ENCODE data around the gene CCDC88C.
A peak's percentile ranks its signal among the peaks of the same experiment; 100 is the strongest.

The CCDC88C gene

DNA sequence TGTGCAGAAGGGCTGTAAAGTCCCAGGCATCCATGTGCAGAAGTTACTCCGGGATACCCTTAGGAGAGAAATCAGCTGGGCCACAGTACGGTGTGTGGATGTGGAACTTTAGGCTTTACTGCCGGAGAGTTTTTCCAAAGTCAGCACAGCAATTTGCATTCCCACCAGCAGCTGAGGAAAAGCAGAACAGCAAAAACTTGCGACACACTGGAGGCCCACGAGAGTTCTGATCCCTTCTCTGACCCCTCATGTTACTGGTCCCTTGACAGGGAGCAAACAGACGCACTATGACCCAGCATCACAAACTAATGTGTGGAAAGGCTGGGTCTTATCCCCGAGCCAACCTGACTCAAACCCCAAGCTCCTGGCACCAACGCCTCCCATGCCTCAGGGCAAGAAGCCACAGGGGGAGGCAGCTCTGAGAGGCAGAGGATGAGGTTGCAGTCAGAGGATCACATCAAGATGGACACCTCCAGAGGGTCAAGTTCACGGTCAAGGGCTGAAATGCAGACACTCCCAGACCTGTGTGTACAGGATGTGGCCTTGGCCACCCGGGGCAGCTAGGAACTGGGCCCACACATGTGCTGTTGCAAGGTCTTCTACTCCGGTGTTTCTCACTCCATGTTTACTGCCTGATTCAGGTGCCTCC, 38.6 kb downstream of the CCDC88C start:
- DNase-seq (ENCODE audit: low read depth in 1 of 2, low spot score in 1 of 2): no peak

DNA sequence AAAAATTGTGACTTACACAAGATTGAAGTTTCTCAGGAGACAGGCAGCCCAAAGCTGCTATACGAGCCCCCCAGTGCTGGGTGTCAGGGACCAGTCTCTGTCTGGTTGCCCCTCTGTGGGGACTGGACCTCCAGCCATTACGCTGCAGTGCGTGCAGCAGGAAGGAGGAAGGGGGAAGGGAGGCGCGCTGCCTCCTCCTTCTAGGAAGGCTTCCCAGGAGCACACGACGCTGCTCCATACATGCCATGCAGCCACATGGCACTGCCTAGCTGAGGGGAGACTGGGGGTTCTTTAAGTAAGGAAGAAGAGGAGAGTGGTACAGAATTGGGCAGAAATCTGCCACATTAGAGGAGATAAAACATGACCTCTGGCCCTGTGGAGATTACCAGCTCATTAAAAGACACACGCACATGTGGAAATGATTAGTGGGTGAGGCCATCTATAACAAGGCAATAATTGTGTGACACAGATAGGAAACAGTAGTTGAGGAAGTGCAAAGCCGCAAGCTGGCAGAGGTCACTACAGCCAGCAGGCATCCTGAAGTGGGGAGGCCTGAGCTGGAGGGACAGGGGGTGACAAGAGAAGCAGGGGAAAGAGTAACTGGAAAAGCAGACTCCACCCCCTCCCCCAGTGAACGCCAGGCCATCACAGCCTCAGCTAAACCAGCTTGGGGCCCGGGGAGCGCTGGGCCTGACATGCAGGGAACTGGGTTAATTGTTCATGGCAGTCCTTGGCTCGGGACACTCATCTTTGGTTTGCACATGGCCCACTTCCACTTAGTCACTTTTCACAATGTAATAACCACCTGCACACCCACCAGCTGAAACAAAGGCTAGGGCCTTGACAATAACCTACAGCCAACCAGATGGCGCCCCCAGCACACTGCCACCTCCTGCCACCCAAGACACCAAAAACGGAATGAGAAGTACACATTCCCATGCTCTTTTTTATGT, 39.6 kb downstream of the CCDC88C start:
- no peak for DNase-seq (ENCODE audit: low read depth in 1 of 2, low spot score in 1 of 2)

DNA sequence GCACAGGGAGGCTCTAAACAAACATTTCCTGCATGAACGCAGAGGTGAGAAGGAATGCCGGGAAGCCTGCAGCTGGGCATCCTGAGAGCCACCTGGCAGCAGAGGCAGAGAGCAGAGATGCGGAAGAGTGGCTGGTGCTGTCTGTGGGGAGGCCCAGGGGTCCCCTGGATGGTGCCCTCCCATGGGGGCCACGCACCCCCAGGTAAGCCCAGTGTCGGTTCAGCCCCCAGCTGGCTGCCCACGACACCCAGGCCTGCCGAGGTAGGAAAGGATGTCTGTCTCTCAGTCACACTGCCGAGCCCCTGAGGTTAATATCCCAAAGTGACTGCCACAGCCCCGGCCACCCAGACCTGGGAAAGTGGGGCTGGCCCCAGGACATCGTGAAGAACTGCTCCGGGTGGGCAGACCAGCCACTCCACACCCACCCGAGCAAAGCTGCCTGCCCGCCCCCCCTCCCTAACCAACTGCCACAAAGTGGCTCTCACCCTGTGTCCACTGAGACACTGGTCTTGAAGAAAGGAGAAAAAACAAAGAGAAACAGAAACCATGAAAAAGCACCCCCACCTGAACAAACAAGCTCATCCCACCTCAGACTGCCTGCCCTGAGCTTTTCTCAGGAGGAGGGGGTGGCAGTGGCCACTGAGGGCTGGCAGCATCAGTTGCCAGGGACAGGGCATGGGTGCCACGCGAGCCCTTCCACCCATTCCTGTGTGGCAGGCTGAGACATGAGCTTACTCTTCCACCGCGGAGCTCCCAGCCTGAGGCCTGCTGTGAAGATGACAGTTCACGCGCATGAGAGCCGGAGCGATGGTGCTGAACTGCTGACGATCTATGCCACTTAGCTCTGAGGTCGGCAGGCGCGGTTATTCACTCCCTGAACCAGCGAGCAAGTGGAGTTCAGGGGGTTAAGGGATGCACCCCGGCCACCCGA, 40.8 kb downstream of the CCDC88C start:
- no peak for DNase-seq (ENCODE audit: low read depth in 1 of 2, low spot score in 1 of 2)

DNA sequence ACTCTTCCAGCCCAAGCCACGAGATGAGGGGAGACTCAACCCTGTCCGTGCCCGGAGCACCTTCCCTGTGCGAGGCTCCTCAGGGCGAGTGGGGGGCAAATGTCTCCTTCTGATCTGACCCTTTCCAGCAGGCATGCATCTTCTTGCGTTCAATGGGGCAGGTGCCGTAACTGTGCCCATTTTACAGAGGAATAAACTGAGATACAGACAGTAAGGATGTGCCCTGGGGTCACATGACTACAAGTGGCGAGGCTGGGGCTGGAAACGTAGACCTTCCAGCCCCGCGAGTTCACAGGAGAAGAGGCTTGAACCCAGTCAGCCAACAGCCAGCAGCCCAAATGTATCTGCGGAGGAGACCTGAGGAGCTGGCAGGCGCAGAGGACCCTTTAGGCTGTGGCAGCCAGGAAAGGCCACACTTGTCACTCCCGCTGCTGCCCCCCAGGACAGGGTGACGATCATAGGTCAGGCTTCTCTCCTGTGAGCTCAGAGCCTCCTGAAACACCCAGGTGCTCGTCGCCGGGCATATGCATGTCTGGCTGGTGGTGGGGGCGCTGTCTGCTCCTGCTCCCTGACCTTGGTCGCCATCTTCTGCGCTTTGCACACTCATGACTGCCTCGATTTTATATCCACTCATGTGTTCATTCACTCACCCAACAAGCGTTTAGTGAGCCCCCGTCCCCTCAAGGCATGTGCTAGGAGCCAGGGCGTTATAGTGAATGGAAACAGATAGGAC, 41.7 kb downstream of the CCDC88C start:
- DNase-seq (ENCODE audit: low read depth in 1 of 2, low spot score in 1 of 2): no peak

DNA sequence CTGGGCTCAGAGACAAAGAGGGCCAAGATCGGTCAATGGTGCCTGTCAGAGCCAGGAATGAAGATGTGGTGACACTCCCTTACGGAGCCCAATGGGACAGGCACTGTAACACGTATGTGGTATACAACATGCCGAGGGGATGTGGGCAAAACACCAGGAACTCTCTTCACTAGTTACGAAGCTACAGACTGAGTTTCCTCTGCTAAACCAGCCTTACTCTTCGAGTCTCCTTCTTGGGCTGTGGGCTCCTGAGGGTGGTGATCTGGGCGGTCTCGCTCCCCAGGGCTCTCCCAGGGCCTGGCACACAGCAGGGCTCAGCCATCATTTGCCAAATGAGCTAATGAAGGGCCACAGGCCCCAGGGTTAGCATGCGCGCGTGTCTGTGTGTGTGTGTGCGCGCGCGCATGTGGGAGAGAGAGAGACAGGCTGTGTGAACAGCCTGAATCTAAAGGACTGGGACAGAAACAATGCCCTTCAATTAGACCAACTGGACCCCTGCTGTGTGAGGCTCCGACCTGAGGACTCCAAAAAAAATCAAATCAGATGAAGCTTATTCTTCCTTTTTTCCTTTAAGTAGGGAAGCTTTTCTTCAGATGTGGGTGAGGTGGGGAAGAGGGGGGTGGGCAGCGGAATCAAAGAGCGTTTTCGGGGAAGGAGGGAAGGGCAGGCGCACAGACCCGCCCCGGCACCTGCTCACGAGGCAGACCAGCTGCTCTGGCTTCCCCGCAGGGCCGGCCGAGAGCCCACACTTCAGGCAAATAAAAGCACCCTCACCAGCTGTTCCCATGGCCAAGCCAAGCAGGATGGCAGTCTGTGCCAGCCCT, 42.5 kb downstream of the CCDC88C start:
- no peak for DNase-seq (ENCODE audit: low read depth in 1 of 2, low spot score in 1 of 2)

DNA sequence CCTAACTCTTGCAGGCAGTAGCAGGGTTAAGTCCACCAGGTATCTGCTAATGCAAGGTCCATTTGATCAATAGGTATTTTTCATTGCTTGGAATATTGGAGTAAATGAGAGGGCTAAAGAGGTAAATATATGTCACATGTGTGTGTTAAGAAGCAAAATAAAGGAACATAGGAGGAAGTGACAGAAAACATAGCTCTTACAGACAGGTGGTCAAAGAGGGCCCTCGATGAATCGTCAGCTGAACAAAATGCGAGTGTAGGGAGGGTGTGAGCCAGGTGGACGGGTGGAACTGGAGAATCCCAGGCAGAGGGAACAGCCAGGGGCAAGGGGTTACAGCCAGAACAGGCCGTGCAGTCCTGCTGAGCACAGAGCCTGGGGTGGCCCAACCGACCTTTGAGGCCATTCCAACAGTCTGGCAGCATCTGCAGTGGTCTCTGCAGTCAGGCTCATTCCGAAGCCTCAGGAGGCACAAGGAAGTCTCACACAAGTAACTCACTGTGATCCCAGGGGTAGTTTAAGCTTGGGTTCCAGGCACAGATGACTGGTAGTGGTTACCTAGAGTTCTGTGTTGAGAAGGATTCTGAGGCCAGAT, 43.2 kb downstream of the CCDC88C start:
- no peak for DNase-seq (ENCODE audit: low read depth in 1 of 2, low spot score in 1 of 2)

DNA sequence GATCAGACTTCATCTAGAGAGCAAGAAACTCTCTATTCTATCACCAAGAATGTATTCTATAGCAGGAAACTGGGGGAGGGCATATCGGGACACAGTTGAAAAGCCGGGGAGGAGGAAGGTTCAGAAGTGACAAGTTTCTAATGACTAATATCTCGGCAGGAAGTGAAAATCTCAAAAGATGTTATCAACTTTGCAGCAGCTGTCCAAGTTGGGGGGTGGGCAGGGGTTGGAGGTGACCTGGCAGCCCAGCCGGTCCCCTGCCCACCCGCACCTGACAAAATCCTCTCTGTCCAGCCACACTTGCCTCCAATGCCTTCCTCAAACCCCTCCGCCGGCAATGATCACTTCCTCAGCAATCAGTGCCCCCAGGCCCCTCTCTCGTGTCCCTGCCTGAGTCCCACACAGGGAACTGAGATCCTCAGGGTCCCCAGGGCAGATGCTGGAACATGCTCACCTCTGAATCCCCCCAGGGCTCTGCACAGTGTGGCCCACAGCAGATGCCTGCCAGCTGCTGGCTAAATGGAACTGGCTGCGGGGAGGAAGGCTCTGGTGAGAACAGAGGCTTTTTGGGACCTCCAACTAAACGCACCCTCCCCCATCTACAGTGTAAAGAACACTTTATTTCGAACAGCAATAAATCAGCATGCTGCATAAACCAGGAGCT, 43.9 kb downstream of the CCDC88C start:
- peak in 1 of 2 donors; percentile 43 for DNase-seq (ENCODE audit: low read depth in 1 of 2, low spot score in 1 of 2)

DNA sequence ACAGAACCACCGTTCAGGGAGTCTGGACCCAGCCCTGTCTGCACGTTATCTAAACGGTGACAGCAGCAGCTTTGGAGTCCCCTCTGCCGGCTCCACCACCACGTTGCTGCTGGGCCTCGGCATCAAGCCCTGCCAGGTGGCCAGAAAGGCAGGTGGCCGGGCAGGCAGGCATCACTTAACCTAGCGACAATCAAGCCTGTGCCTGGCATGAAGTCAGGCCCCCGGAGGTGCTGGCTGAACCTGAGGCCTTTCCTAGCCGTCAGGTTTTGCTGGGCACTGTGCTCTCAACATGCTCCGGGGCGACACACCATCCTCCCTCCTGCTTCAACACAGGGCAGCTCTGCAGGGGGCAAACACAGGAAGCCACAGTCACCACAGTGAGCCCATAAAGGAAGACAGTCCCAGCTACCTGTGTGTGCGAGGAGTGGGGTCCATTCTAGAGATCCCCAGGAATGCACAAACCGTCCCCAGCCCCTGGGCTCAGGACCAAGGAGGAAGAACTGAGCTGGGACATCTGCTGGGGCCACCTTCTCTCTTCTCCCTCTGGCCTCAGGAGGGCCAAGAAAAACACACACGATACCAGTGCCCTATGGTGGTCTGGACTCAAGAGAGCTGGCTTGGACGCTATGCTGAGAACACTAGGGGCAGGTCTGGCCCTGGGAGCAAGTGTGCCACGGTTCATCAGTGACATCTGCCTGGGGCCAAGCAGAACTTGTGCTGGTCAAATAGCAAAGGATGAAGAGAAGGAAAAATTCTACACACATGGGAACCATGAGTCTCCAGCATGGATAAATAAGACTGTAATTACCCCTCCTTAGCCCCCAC, 44.7 kb downstream of the CCDC88C start:
- DNase-seq (ENCODE audit: low read depth in 1 of 2, low spot score in 1 of 2): no peak

DNA sequence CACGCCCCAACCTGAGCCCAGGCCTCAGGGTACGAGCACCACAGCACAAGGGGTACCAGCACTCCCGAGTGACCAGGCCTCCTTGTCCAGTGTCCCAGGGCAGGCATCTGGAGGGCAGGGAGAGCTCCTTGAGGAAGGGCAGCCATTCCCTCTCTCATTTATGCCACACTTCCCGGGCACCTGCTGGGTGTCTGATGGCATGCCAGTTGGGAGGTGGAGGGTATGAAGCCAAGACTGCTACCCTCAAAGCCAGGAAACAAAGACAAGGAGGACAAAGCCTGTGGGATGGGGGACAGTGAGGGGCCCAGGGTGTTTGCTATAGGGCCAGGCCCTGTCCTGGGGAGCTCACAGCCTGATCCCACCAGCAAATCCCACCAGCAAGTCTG, 45.6 kb downstream of the CCDC88C start:
- DNase-seq (ENCODE audit: low read depth in 1 of 2, low spot score in 1 of 2): no peak

DNA sequence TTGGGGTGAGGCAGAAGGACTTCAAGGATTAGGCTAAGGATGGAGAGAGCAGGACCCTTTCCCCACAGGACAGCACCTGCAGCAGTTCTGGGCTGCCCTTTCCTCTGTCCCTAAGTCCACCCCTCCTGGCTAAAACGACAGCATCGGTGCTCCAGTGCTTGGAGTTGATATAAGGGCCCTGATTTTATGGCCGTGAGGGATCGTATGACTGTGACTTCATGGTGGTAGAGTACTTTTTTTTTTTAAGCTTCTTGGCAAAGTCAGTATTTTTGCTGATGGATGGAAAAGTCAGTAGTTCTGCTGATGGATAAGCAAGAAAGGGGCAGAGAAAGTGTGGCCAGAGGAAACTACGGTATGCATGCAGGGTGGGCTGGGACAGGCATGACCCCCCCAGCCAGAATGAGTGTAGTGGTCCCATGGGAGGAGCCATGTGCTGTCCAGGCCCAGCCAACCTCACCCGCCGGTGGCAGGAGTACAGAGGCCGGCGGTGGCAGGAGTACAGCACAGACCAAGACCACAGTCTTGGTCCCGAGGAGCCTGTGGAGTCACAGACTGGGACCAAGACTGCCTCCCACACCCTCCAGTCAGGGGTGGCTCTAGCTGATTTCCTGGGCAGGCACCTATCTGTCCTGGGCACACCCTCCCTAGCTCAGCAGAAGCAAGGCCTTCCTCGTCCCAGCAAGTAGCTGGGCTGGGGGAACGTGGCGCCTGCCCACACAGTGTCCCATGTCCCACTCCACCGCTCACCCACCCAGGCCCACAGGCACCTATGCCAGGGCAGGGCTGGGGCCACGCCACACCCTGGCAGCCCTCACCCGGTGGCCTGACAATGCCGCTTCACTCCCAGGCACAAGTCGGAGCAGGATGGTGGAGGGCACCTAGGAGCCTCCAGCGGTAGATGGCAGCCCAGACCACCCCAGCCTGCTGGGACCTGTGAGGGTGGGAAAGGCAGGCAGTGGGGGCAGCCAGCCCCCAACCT, 46.3 kb downstream of the CCDC88C start:
- DNase-seq (ENCODE audit: low read depth in 1 of 2, low spot score in 1 of 2): no peak

DNA sequence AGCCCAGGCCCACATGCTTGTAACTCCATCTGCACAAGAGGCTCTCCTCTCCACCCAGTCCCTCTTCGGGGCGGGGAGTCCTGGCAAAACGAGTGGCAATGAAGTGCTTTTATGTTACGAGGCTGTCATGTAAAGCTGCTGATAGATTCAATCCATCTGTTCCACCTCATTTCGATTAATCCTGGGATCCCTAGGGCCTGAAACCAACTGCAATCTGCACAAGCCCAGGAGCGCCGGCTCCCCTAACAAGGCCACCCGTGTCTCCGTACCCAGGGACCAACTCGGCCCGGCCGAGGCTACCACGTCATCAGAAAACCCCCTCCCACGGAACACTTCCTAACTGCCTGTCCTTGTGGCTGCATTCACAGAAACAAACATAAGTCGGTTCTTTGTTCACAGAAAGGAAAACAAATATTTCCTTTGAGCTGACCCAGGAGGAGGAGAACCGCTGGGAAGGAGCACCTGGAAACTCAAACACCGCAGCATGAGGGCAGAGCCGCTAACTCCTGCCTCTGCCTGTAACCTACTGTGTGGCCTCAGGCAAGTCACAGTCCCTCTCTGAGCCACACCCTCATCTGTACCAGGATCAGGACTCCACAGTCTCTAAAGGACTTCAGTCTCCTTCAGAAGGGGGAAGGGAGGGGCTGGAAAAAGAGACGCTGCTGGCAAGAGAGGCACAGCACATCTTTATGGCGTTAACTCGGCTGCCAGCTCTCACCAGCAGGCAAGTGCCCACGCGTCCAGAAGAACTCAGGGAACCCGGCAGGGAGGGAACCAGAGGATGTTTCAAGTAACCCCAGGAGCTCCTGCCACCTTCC, 47.8 kb downstream of the CCDC88C start:
- DNase-seq (ENCODE audit: low read depth in 1 of 2, low spot score in 1 of 2): peak in 1 of 2 donors; percentile 42

DNA sequence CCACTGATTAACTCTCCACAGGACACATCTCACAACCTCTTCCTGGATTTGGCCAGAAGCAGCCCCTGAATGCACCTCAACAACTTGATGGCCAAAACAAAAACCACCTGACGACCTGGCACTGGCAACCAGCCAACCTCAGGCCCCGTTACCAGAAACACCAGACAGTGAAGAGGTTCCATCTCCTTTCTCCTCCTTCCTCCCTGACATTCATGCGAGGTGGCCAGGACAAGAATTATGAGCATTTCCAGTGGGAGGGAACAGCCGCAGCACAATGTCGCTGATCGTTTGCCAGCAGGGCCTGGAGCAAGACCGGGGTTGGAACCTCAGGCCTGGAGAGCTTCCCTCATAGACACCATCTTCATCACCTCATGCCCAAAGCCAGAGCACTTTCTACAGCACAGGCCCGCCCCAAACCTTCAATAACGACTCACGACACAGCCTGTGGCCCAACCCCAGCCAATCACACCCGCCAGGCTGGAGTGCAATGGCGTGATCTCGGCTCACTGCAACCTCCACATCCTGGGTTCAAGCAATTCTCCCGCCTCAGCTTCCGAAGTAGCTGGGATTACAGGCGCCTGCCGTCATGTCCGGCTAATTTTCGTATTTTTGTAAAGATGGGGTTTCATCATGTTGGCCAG, 48.7 kb downstream of the CCDC88C start:
- no peak for DNase-seq (ENCODE audit: low read depth in 1 of 2, low spot score in 1 of 2)

DNA sequence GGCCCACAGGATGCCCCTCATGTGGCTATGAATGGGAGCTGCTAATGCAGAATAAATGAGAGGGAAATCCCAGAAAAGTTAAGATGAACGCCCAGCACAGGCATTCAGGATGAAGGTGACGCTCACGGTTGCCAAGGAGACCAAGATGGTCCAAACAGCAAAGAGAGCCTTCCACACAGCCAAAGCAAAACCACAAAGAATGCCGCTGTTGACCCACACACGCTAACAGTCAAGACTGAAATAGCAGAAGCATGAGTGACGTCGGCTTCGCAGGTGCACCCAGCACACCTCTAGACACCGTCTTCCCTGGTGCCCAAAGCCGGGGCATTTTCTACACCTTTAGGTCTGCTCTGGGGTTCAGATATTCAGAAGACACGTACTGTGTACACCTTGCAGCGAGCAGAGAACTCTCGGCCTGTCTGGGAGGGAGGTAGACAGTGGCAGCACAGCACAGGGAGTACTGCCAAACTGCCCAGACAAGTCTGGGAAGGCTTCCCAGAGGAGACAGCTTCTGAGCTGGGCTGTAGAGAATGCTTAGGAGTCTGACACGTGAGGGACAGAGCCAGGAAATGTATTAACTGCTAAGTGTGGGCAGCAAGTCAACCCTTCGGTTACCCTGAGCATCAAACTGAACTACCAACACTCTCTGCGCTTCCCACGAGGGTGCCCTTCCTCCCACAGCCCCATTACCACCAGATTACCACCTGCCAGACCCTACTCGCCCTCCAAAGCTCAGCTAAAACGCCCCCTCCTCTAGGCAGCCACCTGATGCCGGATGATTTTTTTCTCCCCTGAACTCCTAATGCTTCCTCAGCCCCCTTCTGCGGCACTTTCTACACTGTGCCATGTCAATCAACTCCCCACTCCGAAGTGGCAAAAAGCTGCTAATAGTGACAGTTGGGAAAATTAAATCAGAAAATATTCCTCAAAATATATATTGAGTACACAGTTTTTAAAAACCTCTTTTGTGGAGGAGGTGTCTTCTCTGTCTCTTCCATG, 50.1 kb downstream of the CCDC88C start:
- DNase-seq (ENCODE audit: low read depth in 1 of 2, low spot score in 1 of 2): peak; percentile 36 to 59

DNA sequence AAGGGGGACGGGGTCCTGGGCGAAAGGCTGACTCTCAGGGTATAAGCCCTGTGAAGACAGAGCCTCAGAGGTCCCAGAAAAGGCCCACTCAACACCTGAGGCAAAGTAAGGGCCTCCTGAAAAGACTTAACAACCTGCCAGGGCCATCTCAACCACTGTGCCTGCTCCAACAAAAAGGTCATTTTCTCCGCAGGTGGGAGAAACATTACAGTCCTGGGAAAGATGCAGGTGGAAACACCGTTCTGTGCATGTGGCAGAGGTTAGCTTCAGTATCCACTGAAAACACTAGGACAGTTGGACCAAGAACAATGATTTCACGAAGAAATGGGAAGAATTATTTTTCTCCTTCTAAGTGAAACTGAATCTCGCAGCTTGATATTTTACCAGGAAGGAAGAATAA, 50.9 kb downstream of the CCDC88C start:
- no peak for DNase-seq (ENCODE audit: low read depth in 1 of 2, low spot score in 1 of 2)

All from activated T-helper 1 cell treated with anti-CD3 and anti-CD28 coated beads, Interleukin-2, amount 50 U/mL, for 16 hours (primary cell).